IPS-NIHi11 (cell line): ENCODE data around the gene BANP.
"Not testable (repeated sequence)": the region's sequence is repeated elsewhere in the genome, so short reads cannot be mapped to it uniquely, and the experiment has no call there.

ENCODE experiments used
- DNase-seq: peaks from one replicate; pipeline ENCODE4 v3.0.0; 2012; ENCODE audit warnings: mixed read lengths, low spot score

The BANP gene

GRCh38 chr16:88049561-88050545 is 98.6 kb downstream of the BANP start:
- DNase-seq: no peak

- no peak for DNase-seq
These were observed 99.9 kb downstream of the BANP start for GRCh38 chr16:88050952-88051660.

GRCh38 chr16:88052661-88053060 is 101.4 kb downstream of the BANP start:
- no peak for DNase-seq

DNA sequence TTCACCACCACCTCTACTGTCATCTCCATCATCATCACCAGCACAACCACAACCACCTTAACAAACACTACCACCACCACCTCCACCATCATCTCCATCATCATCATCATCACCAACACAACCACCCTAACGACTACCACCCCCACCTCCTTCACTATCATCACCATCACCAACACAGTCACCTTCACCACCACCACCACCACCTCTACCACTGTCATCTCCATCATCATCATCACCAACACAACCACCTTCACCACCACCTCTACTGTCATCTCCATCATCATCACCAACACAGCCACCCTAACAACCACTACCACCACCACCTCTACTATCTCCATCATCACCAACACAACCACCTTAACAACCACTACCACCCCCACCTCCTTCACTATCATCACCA is 102.2 kb downstream of the BANP start:
- DNase-seq: not testable (repeated sequence)

DNA sequence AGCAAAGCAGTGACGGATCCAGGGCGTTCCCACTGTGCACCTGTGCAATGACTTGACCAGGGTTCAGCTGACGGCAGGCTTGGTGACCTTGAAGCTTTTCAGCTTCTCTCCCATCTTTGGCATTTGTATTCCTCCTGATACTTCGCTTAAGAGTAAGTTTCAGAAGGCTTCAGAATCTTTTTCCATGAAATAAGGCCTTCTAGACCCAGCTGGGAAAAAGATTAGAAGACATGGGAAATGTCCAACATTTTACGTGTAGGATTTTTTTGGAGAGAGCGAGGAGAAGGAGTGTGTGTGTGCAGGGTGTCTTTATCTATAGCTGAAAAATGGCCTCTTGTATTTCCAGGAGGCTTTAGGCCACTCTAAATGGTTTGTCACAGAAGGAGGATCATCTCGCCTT is 104.1 kb downstream of the BANP start:
- no peak for DNase-seq

DNA sequence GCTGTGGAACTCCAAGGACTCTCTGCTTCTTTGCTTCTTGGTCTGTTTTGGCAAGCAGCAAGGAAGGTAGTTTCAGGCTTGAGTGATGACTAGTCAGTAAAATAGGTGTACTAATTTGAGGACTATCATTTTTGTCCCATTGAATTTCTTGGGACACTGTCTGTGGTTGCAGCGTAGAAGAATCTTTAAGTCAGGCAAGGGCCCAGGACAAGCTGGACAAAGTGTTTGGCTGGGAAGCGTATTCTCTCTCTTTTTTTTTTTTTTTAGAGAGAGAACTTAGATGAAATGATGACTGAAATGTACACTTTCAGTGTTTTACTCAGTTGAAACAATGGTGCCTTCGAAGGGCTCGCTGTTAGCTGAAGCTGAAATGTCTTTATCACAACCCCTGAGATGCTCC is 105.0 kb downstream of the BANP start:
- DNase-seq: no peak

DNA sequence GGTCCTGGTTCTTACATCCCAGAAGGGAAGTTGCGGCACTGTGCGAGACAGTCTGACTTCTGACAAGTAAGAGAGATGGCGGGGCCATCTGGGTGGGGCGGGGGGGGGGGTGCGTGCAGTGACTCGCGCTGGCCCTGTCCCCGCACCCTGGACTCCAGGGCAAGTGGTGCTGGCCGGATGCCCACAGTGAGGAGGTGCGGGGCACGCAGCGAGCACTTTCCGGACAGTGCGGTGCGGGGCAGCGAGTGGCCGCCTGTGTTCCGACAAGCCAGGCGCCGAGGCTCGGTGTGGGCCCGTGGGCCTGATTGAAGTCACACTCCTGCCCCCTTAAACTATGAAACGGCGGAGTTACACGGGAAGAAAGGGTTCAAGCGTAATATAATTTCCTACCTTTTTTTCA is 106.4 kb downstream of the BANP start:
- DNase-seq: no peak

DNA sequence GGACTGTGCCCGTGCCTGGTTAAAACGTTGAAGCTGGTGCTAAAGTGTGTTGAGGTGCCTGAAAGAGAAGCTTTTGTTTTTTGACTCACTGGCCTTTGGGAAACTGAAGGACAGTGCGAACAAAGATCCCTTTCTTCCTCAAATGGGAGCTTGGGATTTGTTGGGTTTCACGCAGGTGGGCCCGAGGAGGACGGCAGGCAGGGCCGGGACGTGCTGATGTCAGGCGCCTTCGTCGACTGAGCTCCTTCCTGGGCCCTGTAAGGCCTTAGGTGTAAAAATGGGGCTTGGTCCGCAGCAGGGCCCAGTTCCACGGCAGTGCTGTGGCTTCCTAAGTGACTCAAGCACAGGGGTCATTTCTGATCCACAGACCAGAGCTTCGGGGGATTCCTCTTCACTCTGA is 106.9 kb downstream of the BANP start:
- DNase-seq: no peak

DNA sequence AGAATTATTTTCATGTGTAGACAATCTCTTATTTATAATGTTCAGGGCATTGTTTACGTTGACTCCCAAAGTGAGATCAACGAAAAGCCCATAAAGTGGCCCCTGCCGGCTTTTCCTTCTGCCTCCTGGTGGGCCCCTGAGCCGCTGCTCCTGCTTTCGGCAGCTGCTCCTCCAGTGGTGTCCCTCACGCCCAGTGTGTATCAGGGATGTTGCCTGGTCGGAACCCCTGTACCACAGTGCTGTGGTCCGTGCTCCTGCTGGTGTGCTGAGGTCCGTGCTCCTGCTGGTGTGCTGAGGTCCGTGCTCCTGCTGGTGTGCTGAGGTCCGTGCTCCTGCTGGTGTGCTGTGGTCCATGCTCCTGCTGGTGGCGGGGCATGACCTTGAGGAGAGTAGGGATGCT is 107.6 kb downstream of the BANP start:
- no peak for DNase-seq

- no peak for DNase-seq
These were observed 108.6 kb downstream of the BANP start for GRCh38 chr16:88059701-88060386.

- DNase-seq: no peak
These were observed 109.4 kb downstream of the BANP start for GRCh38 chr16:88060524-88061219.

GRCh38 chr16:88061346-88062110 is 110.3 kb downstream of the BANP start:
- no peak for DNase-seq

- DNase-seq: no peak
These were observed 111.3 kb downstream of the BANP start for GRCh38 chr16:88062341-88063210.

DNA sequence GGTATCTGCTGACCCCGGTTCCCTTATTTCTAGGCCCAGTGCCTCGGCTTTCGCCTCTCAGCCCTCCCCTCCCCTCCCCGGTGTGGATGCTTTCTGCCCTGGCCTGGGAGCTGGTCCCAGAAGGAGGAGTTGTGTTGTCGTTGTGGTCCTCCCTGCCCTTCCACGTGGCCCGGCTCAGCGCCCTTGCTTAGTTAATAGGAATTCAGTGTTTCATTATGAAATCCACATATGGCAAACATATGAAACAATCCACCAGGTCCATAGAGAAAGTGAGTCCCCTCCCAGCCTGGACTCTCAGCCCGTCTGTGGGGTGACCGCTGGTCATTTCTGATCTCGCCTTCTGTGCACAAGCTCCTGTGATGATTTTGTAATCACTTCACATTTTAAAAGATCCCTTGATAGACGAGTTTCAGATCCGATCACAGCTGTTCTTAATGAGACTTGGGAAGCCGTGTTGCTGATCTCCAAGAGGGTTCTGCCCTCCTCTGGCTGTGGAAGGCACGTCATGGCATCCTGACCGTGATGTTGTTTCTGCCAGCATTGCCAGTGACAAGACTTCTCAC is 112.1 kb downstream of the BANP start:
- no peak for DNase-seq

- no peak for DNase-seq
These were observed 113.0 kb downstream of the BANP start for GRCh38 chr16:88064011-88064888.

DNA sequence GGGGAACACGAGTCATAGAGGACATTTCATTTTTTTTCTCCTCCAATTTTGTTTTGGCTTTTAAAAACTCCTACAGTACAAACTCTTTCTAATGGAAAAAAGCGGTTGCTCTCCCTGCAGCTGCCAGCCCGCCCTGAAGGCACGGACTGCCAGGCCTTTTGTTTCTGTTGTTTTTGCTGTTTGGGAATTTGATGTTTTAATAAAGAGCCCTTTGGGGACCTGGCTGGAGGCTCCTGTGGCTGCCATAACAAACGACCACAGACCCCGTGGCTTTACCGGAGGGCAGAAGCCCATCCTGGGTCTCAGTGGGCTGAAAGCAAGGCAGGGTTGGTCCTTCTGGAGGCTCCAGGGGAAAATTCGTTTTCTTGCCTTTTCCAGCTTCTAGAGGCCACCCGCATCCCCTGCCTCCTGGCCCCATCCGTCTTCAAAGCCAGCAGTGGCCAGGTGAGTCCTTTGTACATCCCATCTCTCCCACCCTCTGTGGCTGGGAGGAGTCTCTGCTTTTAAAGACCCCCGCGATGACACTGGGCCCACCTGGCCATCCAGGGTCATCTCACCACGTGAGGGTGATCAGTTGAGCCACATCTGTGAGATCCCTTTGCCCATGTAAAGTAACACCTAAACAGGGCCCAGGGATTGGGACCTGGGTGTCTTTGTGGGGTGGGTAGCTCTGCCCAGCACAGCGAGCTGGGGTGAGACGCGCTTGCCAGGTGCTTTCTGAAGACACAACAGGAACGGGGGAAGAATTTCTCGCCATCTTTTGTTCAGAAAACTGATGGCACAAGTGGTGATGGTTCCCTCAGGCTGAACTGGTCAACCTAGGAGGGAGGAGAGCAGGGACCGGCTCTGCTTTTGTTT is 113.9 kb downstream of the BANP start:
- DNase-seq: no peak

- no peak for DNase-seq
These were observed 114.5 kb downstream of the BANP start for GRCh38 chr16:88065747-88066142.

GRCh38 chr16:88066234-88066633 is 115.0 kb downstream of the BANP start:
- no peak for DNase-seq
